Activated CD8-positive, alpha-beta T cell treated with anti-CD3 and anti-CD28 coated beads for 36 hours (primary cell): Measurements from ENCODE around the gene ZC3H12D. TPM values are rescaled to one million over a fixed set of nuclear protein-coding genes. Genes with fewer than 3 reads are reported as not detected.

ENCODE experiments used
- ATAC-seq: fragments of 200-7000 bp; cut with Tn5 transposase; one replicate; pipeline ENCODE4 v1.10.0; 2021; ENCODE audit warnings: mild to moderate bottlenecking, moderate library complexity
- CTCF ChIA-PET: fragments of 350-600 bp; sonication (Branson Sonifier 250); formaldehyde crosslinking; loops from one replicate; lab custom pipeline; 2021; ENCODE audit warnings: antibody characterized with exemption; lab: Charles Lee
- POLR2A ChIA-PET: fragments of 350-600 bp; sonication (Branson Sonifier 250); formaldehyde crosslinking; loops from one replicate; lab custom pipeline; 2021; ENCODE audit warnings: antibody characterized with exemption; lab: Charles Lee
- DNase-seq: peaks from one replicate; pipeline ENCODE4 v3.0.0-alpha.2; 2020
- H3K27ac Mint-ChIP-seq: one replicate; pipeline ENCODE4 v1.8.0; 2021; ENCODE audit warnings: mild to moderate bottlenecking, mixed read lengths
- H3K27me3 Mint-ChIP-seq: one replicate; pipeline ENCODE4 v1.8.0; 2021; ENCODE audit warnings: mixed read lengths
- H3K36me3 Mint-ChIP-seq: one replicate; pipeline ENCODE4 v1.8.0; 2021; ENCODE audit warnings: low read depth, mixed read lengths
- H3K4me1 Mint-ChIP-seq: one replicate; pipeline ENCODE4 v1.8.0; 2021; ENCODE audit warnings: low read depth, mixed read lengths
- H3K4me3 Mint-ChIP-seq: one replicate; pipeline ENCODE4 v1.8.0; 2021; ENCODE audit warnings: mild to moderate bottlenecking, moderate library complexity, mixed read lengths
- H3K9me3 Mint-ChIP-seq: one replicate; pipeline ENCODE4 v1.8.0; 2021; ENCODE audit warnings: mixed read lengths
- CTCF ChIP-seq: fragments of 200-600 bp; IDR thresholded peaks from one replicate; pipeline ENCODE4 v1.8.0; 2022; ENCODE audit warnings: antibody characterized with exemption, mild to moderate bottlenecking
- intact Hi-C: fragments of 100-400 bp; cut with micrococcal nuclease; formaldehyde crosslinking; loops from one replicate; pipeline ENCODE4 v1.10.0; 2022
- total RNA-seq, 2 experiments: library from RNA; stranded (reverse); gene quantifications; one replicate each; pipeline ENCODE4 v1.2.3, GENCODE V29; 2021

ZC3H12D gene
- total RNA-seq, 2 experiments from 2014 or later = 37.7 to 39.0 TPM

- Mint-ChIP-seq H3K27ac (no peak overlapping the region), H3K9me3 (no peaks in the 10 kb centered on the region), H3K36me3 (no peaks in the 10 kb centered on the region), H3K4me1 (peaks cover 17% of the 10 kb centered on the region), H3K27me3 (no peaks in the 10 kb centered on the region), H3K4me3 (no peak overlapping the region)
- intact Hi-C loops = no loop called here
- no peak for ATAC-seq
- CTCF ChIA-PET = interaction anchor here (1.2 to 3.4 kb wide), 4 partner anchors 9 to 412 kb away, joined by 4 to 28 read pairs (median 9); no protein-coding TSS in a partner anchor
- no peak for DNase-seq
- POLR2A ChIA-PET = interaction anchor here (0.5 kb wide), 1 partner anchor 408 kb away, joined by 3 read pairs; no protein-coding TSS in a partner anchor
- TF ChIP-seq CTCF = no peak
Observed at GRCh38 chr6:149440735-149441671, 43.8 kb downstream of the ZC3H12D start.

- Mint-ChIP-seq H3K4me3 (no peak overlapping the region), H3K9me3 (no peaks in the 10 kb centered on the region), H3K36me3 (no peaks in the 10 kb centered on the region), H3K4me1 (peaks cover 17% of the 10 kb centered on the region), H3K27me3 (no peaks in the 10 kb centered on the region), H3K27ac (no peak overlapping the region)
- intact Hi-C loops = loop anchor here (5.0 kb wide), 1 partner anchor 78 kb away; no protein-coding TSS in a partner anchor
- ChIA-PET CTCF (interaction anchor here (1.3 to 1.4 kb wide), 2 partner anchors 77 to 411 kb away, joined by 4 to 9 read pairs; no protein-coding TSS in a partner anchor), POLR2A (no interaction called here)
- no peak for ATAC-seq
- DNase-seq = no peak
- TF ChIP-seq CTCF = no peak
Observed at GRCh38 chr6:149439626-149440025, 45.2 kb downstream of the ZC3H12D start.

- ChIA-PET POLR2A (no interaction called here), CTCF (interaction anchor here (1.3 to 1.4 kb wide), 2 partner anchors 78 to 410 kb away, joined by 4 to 9 read pairs; no protein-coding TSS in a partner anchor)
- no peak overlapping the region for H3K4me3 Mint-ChIP-seq
- H3K9me3 Mint-ChIP-seq = no peaks in the 10 kb centered on the region
- H3K4me1 Mint-ChIP-seq = peaks cover 17% of the 10 kb centered on the region
- intact Hi-C loops = loop anchor here (5.0 kb wide), 1 partner anchor 78 kb away; no protein-coding TSS in a partner anchor
- TF ChIP-seq CTCF = no peak
- ATAC-seq (no peak), DNase-seq (no peak)
- no peak overlapping the region for H3K27ac Mint-ChIP-seq
- no peaks in the 10 kb centered on the region for H3K36me3 Mint-ChIP-seq
- H3K27me3 Mint-ChIP-seq = no peaks in the 10 kb centered on the region
Observed at GRCh38 chr6:149438855-149439254, 46.0 kb downstream of the ZC3H12D start.

GRCh38 chr6:149437212-149437611, 47.6 kb downstream of the ZC3H12D start:
- H3K9me3 Mint-ChIP-seq = no peaks in the 10 kb centered on the region
- ChIA-PET CTCF (interaction anchor here (9.5 kb wide), 1 partner anchor 409 kb away, joined by 180 read pairs; no protein-coding TSS in a partner anchor), POLR2A (no interaction called here)
- no peak for DNase-seq
- H3K36me3 Mint-ChIP-seq = no peaks in the 10 kb centered on the region
- no peak for TF ChIP-seq CTCF
- no peaks in the 10 kb centered on the region for H3K27me3 Mint-ChIP-seq
- ATAC-seq = no peak
- no peak overlapping the region for H3K4me3 Mint-ChIP-seq
- intact Hi-C loops = loop anchor here (5.0 kb wide), 1 partner anchor 80 kb away; no protein-coding TSS in a partner anchor
- no peak overlapping the region for H3K27ac Mint-ChIP-seq
- H3K4me1 Mint-ChIP-seq = peaks cover 17% of the 10 kb centered on the region
